Epithelial cell of prostate (primary cell): Measurements from ENCODE around the gene CAMK2D.

Source experiments
- DNase-seq: peaks from one replicate; pipeline ENCODE4 v3.0.0-alpha.2; 2011; ENCODE audit warnings: low read depth, low spot score
- H3K27ac ChIP-seq: fragments of 450-650 bp; 2 replicates; pipeline ENCODE4 v1.5.1; 2017; ENCODE audit warnings: mild to moderate bottlenecking

The CAMK2D gene

GRCh38 chr4:113461281-113461680, 300.3 kb downstream of the CAMK2D start:
- DNase-seq, result no peak
- H3K27ac ChIP-seq, result no peak overlapping the region

- no peak overlapping the region for H3K27ac ChIP-seq
- DNase-seq, result no peak
Observed at GRCh38 chr4:113457886-113458285, 303.7 kb downstream of the CAMK2D start.

- DNase-seq, result no peak
- no peak overlapping the region for H3K27ac ChIP-seq
Observed at GRCh38 chr4:113457121-113457520, 304.4 kb downstream of the CAMK2D start.

GRCh38 chr4:113455061-113455460, 306.5 kb downstream of the CAMK2D start:
- H3K27ac ChIP-seq, result no peak overlapping the region
- no peak for DNase-seq

- no peak overlapping the region for H3K27ac ChIP-seq
- no peak for DNase-seq
Observed at GRCh38 chr4:113452868-113453620, 308.5 kb downstream of the CAMK2D start.

- no peak overlapping the region for H3K27ac ChIP-seq
- no peak for DNase-seq
Observed at GRCh38 chr4:113452152-113452551, 309.4 kb downstream of the CAMK2D start.

- H3K27ac ChIP-seq, result no peak overlapping the region
- no peak for DNase-seq
Observed at GRCh38 chr4:113450295-113451080, 311.1 kb downstream of the CAMK2D start.

- no peak for DNase-seq
- no peak overlapping the region for H3K27ac ChIP-seq
Observed at GRCh38 chr4:113449410-113449974, 312.0 kb downstream of the CAMK2D start.

- H3K27ac ChIP-seq, result peak overlapping the region; percentile 87
- no peak for DNase-seq
Observed at GRCh38 chr4:113447769-113448168, 313.8 kb downstream of the CAMK2D start.

- peak overlapping the region; percentile 87 for H3K27ac ChIP-seq
- DNase-seq, result no peak
Observed at GRCh38 chr4:113447061-113447460, 314.5 kb downstream of the CAMK2D start.

- peak; percentile 98 for DNase-seq
- peak overlapping the region; percentile 87 for H3K27ac ChIP-seq
Observed at GRCh38 chr4:113446019-113446418, 315.5 kb downstream of the CAMK2D start.

- peak; percentile 87 for DNase-seq
- H3K27ac ChIP-seq, result peak overlapping the region; percentile 87
Observed at GRCh38 chr4:113445286-113445685, 316.3 kb downstream of the CAMK2D start.

- peak overlapping the region; percentile 87 for H3K27ac ChIP-seq
- no peak for DNase-seq
Observed at GRCh38 chr4:113444386-113444785, 317.2 kb downstream of the CAMK2D start.

GRCh38 chr4:113442826-113443225, 318.7 kb downstream of the CAMK2D start:
- no peak for DNase-seq
- H3K27ac ChIP-seq, result no peak overlapping the region

GRCh38 chr4:113440371-113440770, 321.2 kb downstream of the CAMK2D start:
- no peak overlapping the region for H3K27ac ChIP-seq
- no peak for DNase-seq

- no peak for DNase-seq
- H3K27ac ChIP-seq, result no peak overlapping the region
Observed at GRCh38 chr4:113438596-113438995, 322.9 kb downstream of the CAMK2D start.

- H3K27ac ChIP-seq, result no peak overlapping the region
- DNase-seq, result no peak
Observed at GRCh38 chr4:113437129-113437528, 324.4 kb downstream of the CAMK2D start.

- DNase-seq, result no peak
- H3K27ac ChIP-seq, result peak overlapping the region; percentile 71
Observed at GRCh38 chr4:113436360-113436759, 325.2 kb downstream of the CAMK2D start.

GRCh38 chr4:113435893-113436292, 325.6 kb downstream of the CAMK2D start:
- H3K27ac ChIP-seq, result peak overlapping the region; percentile 71
- DNase-seq, result peak; percentile 69

GRCh38 chr4:113434247-113434587, 327.3 kb downstream of the CAMK2D start:
- DNase-seq, result no peak
- H3K27ac ChIP-seq, result peak overlapping the region; percentile 71

GRCh38 chr4:113433536-113434246, 327.8 kb downstream of the CAMK2D start:
- H3K27ac ChIP-seq, result peak overlapping the region; percentile 71
- no peak for DNase-seq
